Uterus (tissue), 4 donors: ENCODE measurements around the gene CORO7. TPM values are rescaled to one million over a fixed set of nuclear protein-coding genes. Genes with fewer than 3 reads are reported as not detected.

Experiments
- DNase-seq, 2 donors: peaks; one replicate each; pipeline ENCODE4 v3.0.0-alpha.2; 2019 to 2020
- H3K27ac ChIP-seq, 2 donors: fragments of 200-600 bp; sonication (generic); 1 replicate in 1 of 2; 2 replicates in 1 of 2; pipeline ENCODE4 v1.5.1; 2016 to 2018
- H3K27me3 ChIP-seq, 2 donors: fragments of 200-600 bp; sonication (generic); one replicate each; pipeline ENCODE4 v1.5.1; 2018 to 2019; ENCODE audit warnings: control low read depth in 1 of 2
- H3K36me3 ChIP-seq, 2 donors: fragments of 200-600 bp; sonication (generic); one replicate each; pipeline ENCODE4 v1.5.1; 2019; ENCODE audit warnings: control low read depth in 1 of 2
- H3K4me1 ChIP-seq, 2 donors: fragments of 200-600 bp; sonication (generic); one replicate each; pipeline ENCODE4 v1.5.1; 2018 to 2019; ENCODE audit warnings: control low read depth in 1 of 2
- H3K4me3 ChIP-seq, 2 donors: fragments of 200-600 bp; sonication (generic); 1 replicate in 1 of 2; 2 replicates in 1 of 2; pipeline ENCODE4 v1.5.1; 2018 to 2019; ENCODE audit warnings: mild to moderate bottlenecking in 1 of 2
- H3K9me3 ChIP-seq, 2 donors: fragments of 200-600 bp; sonication (generic); one replicate each; pipeline ENCODE4 v1.5.1; 2019; ENCODE audit warnings: control low read depth in 1 of 2
- POLR2A ChIP-seq, 2 donors: fragments of 450-650 bp; IDR thresholded peaks; one replicate each; pipeline ENCODE4 v1.6.1; 2016; ENCODE audit warnings: antibody characterized with exemption in 2 of 2, mild to moderate bottlenecking in 1 of 2, moderate library complexity in 1 of 2
- intact Hi-C: fragments of 100-400 bp; cut with DNase I; formaldehyde crosslinking; loops from one replicate; pipeline ENCODE4 v1.15.1; 2023; ENCODE audit warnings: low total_unique reads
- total RNA-seq, 4 donors: library from RNA; depleted of rRNA in 3 of 4; stranded (reverse); fragments of >200 nt in 3 of 4; gene quantifications; one replicate each; pipeline versions ENCODE4 v1.1.0 to v1.2.4, GENCODE V29; 2014 to 2023
- TF ChIP-seq, protein P1 (sequence below), 4 experiments: fragments of 200-600 bp in 2 of 4; fragments of 450-650 bp in 2 of 4; sonication (generic) in 2 of 4; IDR thresholded peaks; one replicate each; pipeline ENCODE4 v1.5.1; 2016 to 2019; ENCODE audit warnings: antibody characterized with exemption in 4 of 4, mild to moderate bottlenecking in 2 of 4, moderate library complexity in 1 of 4
- donor health status: DM: yes; HTN: yes; CAD: no.

CORO7 gene
- total RNA-seq, 4 donors from 2014 or later = 13.8 to 52.1 (median 30.0) TPM

DNA sequence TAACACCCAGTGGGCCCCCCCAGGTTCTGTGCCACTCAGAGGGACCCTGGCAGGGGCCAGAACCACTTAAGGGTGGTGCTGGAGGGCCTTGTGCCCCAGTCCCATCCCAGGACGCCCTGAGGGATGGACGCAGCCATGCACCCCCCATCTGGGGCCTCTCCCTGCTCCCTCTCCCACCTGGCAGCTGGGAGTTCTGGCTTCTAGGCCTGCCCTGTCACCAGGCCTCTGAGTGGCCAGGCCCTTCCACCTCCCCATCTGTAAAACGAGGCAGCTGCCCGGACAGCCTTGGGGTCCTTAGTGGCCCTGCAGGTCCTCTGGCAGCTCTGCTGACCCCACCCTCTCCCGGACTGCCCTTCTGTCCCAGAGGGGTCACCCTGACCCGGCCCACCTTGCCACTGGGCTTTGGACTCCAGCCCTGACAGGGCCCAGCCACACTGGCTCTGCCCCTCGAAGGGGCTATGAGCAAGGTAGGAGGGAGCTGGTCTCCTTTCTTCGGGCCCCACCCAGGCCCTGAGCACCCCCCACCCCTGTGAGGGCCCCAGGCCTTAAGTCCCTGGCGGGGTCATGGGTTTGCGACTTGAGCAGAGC lies 77.6 kb downstream of the CORO7 start:
- H3K36me3 ChIP-seq = no peaks in the 10 kb centered on the region
- no peak for DNase-seq
- intact Hi-C loops = no loop called here

DNA sequence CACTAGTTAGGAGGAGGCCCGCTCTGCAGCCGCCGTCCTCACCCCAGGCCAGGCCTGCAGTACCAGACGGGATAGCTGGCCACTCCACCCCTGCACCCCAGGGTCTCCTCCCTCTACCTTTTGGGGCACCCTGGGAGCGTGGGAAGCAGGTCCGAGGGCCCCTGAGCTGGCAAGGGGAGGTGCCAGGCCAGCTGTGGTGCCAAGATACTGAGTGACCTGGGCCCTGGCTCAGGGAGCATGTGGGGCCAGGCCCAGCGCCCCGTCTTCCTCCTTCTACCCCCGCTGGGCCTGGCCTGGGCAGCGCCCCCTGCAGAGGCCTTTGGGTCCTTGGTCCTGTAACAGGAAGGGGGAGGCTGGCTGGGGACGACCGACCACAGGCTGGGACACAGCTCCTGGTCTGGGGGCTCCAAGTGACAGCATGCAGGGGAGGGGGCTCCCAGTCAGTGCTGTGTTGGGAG lies 78.2 kb downstream of the CORO7 start:
- TF ChIP-seq, protein P1, sequence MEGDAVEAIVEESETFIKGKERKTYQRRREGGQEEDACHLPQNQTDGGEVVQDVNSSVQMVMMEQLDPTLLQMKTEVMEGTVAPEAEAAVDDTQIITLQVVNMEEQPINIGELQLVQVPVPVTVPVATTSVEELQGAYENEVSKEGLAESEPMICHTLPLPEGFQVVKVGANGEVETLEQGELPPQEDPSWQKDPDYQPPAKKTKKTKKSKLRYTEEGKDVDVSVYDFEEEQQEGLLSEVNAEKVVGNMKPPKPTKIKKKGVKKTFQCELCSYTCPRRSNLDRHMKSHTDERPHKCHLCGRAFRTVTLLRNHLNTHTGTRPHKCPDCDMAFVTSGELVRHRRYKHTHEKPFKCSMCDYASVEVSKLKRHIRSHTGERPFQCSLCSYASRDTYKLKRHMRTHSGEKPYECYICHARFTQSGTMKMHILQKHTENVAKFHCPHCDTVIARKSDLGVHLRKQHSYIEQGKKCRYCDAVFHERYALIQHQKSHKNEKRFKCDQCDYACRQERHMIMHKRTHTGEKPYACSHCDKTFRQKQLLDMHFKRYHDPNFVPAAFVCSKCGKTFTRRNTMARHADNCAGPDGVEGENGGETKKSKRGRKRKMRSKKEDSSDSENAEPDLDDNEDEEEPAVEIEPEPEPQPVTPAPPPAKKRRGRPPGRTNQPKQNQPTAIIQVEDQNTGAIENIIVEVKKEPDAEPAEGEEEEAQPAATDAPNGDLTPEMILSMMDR (IDR thresholded peaks at IDR 0.05) = no peak
- TF ChIP-seq POLR2A (IDR thresholded peaks at IDR 0.05) = no peak
- DNase-seq = no peak
- Histone ChIP-seq H3K27ac (peak overlapping the region in 1 of 2 donors; percentile 65), H3K36me3 (no peaks in the 10 kb centered on the region), H3K9me3 (no peaks in the 10 kb centered on the region), H3K4me3 (no peak overlapping the region), H3K4me1 (peaks cover 0 to 13% of the 10 kb centered on the region in 2 donors), H3K27me3 (no peaks in the 10 kb centered on the region)
- intact Hi-C loops = no loop called here

More for the DNA sequence above, 77.6 kb downstream of the CORO7 start:
- Histone ChIP-seq H3K4me1 (peaks cover 0 to 13% of the 10 kb centered on the region in 2 donors), H3K4me3 (no peak overlapping the region), H3K27ac (peak overlapping the region in 1 of 2 donors; percentile 65), H3K9me3 (no peaks in the 10 kb centered on the region), H3K27me3 (no peaks in the 10 kb centered on the region)
- TF ChIP-seq, protein P1 (IDR thresholded peaks at IDR 0.05) = no peak
- TF ChIP-seq POLR2A (IDR thresholded peaks at IDR 0.05) = no peak

DNA sequence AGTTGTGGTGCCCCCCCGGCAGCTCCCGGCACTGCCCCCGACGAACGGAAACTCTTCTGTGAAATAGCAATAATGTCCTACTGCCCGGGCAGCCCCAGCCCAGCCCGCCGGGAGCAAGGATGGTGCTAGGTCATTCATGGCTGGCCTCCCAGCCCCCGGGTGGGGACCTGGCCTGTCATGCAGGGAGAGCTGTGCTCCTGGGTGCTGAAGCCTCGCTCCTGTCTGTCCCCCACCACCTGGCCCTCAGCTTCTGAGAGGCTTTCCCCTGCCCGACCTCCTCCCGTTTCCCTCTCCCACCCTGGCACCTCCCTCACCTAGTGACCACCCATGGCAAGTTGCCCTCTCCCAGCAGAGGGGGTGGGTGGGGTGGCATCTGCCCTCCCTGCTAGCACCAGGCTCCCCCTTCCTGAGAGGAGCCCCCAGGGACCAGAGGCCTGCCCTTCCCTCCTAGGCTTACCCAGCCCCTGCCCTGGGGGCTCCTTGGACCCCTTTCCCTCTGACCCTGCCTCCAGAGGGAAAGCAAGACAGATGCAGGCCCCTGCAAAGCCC lies 78.8 kb downstream of the CORO7 start:
- TF ChIP-seq, protein P1 (IDR thresholded peaks at IDR 0.05) = no peak
- TF ChIP-seq POLR2A (IDR thresholded peaks at IDR 0.05) = no peak
- H3K27ac ChIP-seq = no peak overlapping the region
- no peaks in the 10 kb centered on the region for H3K9me3 ChIP-seq
- peaks cover 0 to 13% of the 10 kb centered on the region in 2 donors for H3K4me1 ChIP-seq
- H3K27me3 ChIP-seq = no peaks in the 10 kb centered on the region
- DNase-seq = no peak
- no peaks in the 10 kb centered on the region for H3K36me3 ChIP-seq
- no peak overlapping the region for H3K4me3 ChIP-seq
- intact Hi-C loops = no loop called here

- TF ChIP-seq POLR2A (IDR thresholded peaks at IDR 0.05) = no peak
- TF ChIP-seq, protein P1 (IDR thresholded peaks at IDR 0.05) = no peak
- Histone ChIP-seq H3K4me3 (no peak overlapping the region), H3K27ac (no peak overlapping the region), H3K27me3 (no peaks in the 10 kb centered on the region), H3K4me1 (peaks cover 0 to 13% of the 10 kb centered on the region in 2 donors), H3K9me3 (no peaks in the 10 kb centered on the region), H3K36me3 (no peaks in the 10 kb centered on the region)
- intact Hi-C loops = no loop called here
- no peak for DNase-seq
Observed at GRCh38 chr16:4336701-4337539, 79.5 kb downstream of the CORO7 start.
